WERI-Rb-1 (cell line): ENCODE results near the gene PLA2G2E.

Source experiments
- DNase-seq: peaks from one replicate; pipeline ENCODE4 v3.0.0-alpha.2; 2020
- H3K27ac ChIP-seq: fragments of 250-450 bp; sonication (Bioruptor Pico); 2 replicates; pipeline ENCODE4 v1.5.1; 2020; ENCODE audit warnings: mild to moderate bottlenecking, moderate library complexity
- H3K27me3 ChIP-seq: fragments of 250-450 bp; sonication (Bioruptor Pico); 2 replicates; pipeline ENCODE4 v1.5.1; 2021; ENCODE audit warnings: mild to moderate bottlenecking, low read depth, moderate library complexity; ENCODE audit not compliant: insufficient read depth, severe bottlenecking
- H3K36me3 ChIP-seq: fragments of 250-450 bp; sonication (Bioruptor Pico); 2 replicates; pipeline ENCODE4 v1.5.1; 2020; ENCODE audit warnings: mild to moderate bottlenecking, moderate library complexity
- H3K4me3 ChIP-seq: 2 replicates; pipeline ENCODE4 v1.5.1; 2011; ENCODE audit warnings: low read depth, mild to moderate bottlenecking, control low read depth, low read length
- H3K9me3 ChIP-seq: fragments of 250-450 bp; sonication (Bioruptor Pico); 2 replicates; pipeline ENCODE4 v1.5.1; 2021; ENCODE audit warnings: mild to moderate bottlenecking, moderate library complexity; ENCODE audit not compliant: severe bottlenecking
- CTCF ChIP-seq: IDR thresholded peaks from 2 replicates; pipeline ENCODE4 v1.5.1; 2011; ENCODE audit warnings: low read depth, mild to moderate bottlenecking, control low read depth, inconsistent platforms, low read length

The PLA2G2E gene

GRCh38 chr1:19903621-19904020 lies 19.8 kb downstream of the PLA2G2E start:
- peaks cover 86% of the 10 kb centered on the region for H3K36me3 ChIP-seq
- TF ChIP-seq CTCF = no peak
- H3K27me3 ChIP-seq = no peaks in the 10 kb centered on the region
- H3K4me3 ChIP-seq = no peak overlapping the region
- no peak for DNase-seq
- H3K9me3 ChIP-seq = no peaks in the 10 kb centered on the region
- H3K27ac ChIP-seq = no peak overlapping the region

- no peak for DNase-seq
- peaks cover 84% of the 10 kb centered on the region for H3K36me3 ChIP-seq
- H3K9me3 ChIP-seq = no peaks in the 10 kb centered on the region
- TF ChIP-seq CTCF = no peak
- H3K27ac ChIP-seq = no peak overlapping the region
- no peak overlapping the region for H3K4me3 ChIP-seq
- H3K27me3 ChIP-seq = no peaks in the 10 kb centered on the region
Measured at GRCh38 chr1:19901653-19902052, 21.8 kb downstream of the PLA2G2E start.

- no peak overlapping the region for H3K27ac ChIP-seq
- H3K27me3 ChIP-seq = no peaks in the 10 kb centered on the region
- H3K36me3 ChIP-seq = peaks cover 93% of the 10 kb centered on the region
- TF ChIP-seq CTCF = no peak
- no peaks in the 10 kb centered on the region for H3K9me3 ChIP-seq
- H3K4me3 ChIP-seq = no peak overlapping the region
- DNase-seq = no peak
Measured at GRCh38 chr1:19894218-19894617, 29.2 kb downstream of the PLA2G2E start.

- Histone ChIP-seq H3K27ac (no peak overlapping the region), H3K4me3 (no peak overlapping the region), H3K27me3 (no peaks in the 10 kb centered on the region), H3K36me3 (peaks cover 89% of the 10 kb centered on the region), H3K9me3 (no peaks in the 10 kb centered on the region)
- TF ChIP-seq CTCF = no peak
- DNase-seq = no peak
Measured at GRCh38 chr1:19893687-19894086, 29.7 kb downstream of the PLA2G2E start.

GRCh38 chr1:19892628-19893168 lies 30.7 kb downstream of the PLA2G2E start:
- Histone ChIP-seq H3K27ac (no peak overlapping the region), H3K4me3 (no peak overlapping the region), H3K9me3 (no peaks in the 10 kb centered on the region), H3K36me3 (peaks cover 91% of the 10 kb centered on the region), H3K27me3 (no peaks in the 10 kb centered on the region)
- no peak for DNase-seq
- TF ChIP-seq CTCF = no peak

- H3K36me3 ChIP-seq = peaks cover 91% of the 10 kb centered on the region
- no peak for DNase-seq
- no peak overlapping the region for H3K4me3 ChIP-seq
- H3K27ac ChIP-seq = no peak overlapping the region
- TF ChIP-seq CTCF = no peak
- no peaks in the 10 kb centered on the region for H3K9me3 ChIP-seq
- H3K27me3 ChIP-seq = no peaks in the 10 kb centered on the region
Measured at GRCh38 chr1:19892129-19892528, 31.3 kb downstream of the PLA2G2E start.
